Natural killer cell treated with Interleukin-12 subunit alpha and Interleukin-12 subunit beta and Interleukin-15 and Interleukin-18, amount 100 ng/mL, for 72 hours (primary cell): Measurements from ENCODE around the gene DHRS3. TPM values are rescaled to one million over a fixed set of nuclear protein-coding genes. Genes with fewer than 3 reads are reported as not detected.
"Not testable (repeated sequence)": the region's sequence is repeated elsewhere in the genome, so short reads cannot be mapped to it uniquely, and the experiment has no call there.

ENCODE experiments used
- ATAC-seq, 2 donors: fragments of 150-1000 bp; cut with Tn5 transposase in 1 of 2; sonication (Bioruptor Pico), chemical (Tn5 transposase) in 1 of 2; 2 replicates each; pipeline ENCODE4 v1.10.0; 2021
- DNase-seq: peaks from one replicate; pipeline ENCODE4 v3.0.0; 2022; ENCODE audit warnings: low spot score
- H3K27ac Mint-ChIP-seq, 2 donors: 1 replicate in 1 of 2; 2 replicates in 1 of 2; pipeline ENCODE4 v1.8.0; 2022; ENCODE audit warnings: mixed read lengths in 2 of 2, mild to moderate bottlenecking in 1 of 2, moderate library complexity in 1 of 2
- H3K27me3 Mint-ChIP-seq, 2 donors: 1 replicate in 1 of 2; 2 replicates in 1 of 2; pipeline ENCODE4 v1.8.0; 2022; ENCODE audit warnings: mixed read lengths in 2 of 2
- H3K36me3 Mint-ChIP-seq: one replicate; pipeline ENCODE4 v1.8.0; 2022; ENCODE audit warnings: mixed read lengths
- H3K4me1 Mint-ChIP-seq, 2 donors: 1 replicate in 1 of 2; 2 replicates in 1 of 2; pipeline ENCODE4 v1.8.0; 2022; ENCODE audit warnings: low read depth in 2 of 2, mixed read lengths in 2 of 2, mild to moderate bottlenecking in 1 of 2
- H3K4me3 Mint-ChIP-seq: one replicate; pipeline ENCODE4 v1.8.0; 2022; ENCODE audit warnings: mixed read lengths
- H3K9me3 Mint-ChIP-seq: 2 replicates; pipeline ENCODE4 v1.8.0; 2022; ENCODE audit warnings: mixed read lengths
- total RNA-seq, 2 donors: library from RNA; stranded (reverse); gene quantifications; one replicate each; pipeline ENCODE4 v1.2.3, GENCODE V29; 2022

Gene DHRS3
- total RNA-seq, 2 donors from 2014 or later, result 96.6 to 178 TPM

DNA sequence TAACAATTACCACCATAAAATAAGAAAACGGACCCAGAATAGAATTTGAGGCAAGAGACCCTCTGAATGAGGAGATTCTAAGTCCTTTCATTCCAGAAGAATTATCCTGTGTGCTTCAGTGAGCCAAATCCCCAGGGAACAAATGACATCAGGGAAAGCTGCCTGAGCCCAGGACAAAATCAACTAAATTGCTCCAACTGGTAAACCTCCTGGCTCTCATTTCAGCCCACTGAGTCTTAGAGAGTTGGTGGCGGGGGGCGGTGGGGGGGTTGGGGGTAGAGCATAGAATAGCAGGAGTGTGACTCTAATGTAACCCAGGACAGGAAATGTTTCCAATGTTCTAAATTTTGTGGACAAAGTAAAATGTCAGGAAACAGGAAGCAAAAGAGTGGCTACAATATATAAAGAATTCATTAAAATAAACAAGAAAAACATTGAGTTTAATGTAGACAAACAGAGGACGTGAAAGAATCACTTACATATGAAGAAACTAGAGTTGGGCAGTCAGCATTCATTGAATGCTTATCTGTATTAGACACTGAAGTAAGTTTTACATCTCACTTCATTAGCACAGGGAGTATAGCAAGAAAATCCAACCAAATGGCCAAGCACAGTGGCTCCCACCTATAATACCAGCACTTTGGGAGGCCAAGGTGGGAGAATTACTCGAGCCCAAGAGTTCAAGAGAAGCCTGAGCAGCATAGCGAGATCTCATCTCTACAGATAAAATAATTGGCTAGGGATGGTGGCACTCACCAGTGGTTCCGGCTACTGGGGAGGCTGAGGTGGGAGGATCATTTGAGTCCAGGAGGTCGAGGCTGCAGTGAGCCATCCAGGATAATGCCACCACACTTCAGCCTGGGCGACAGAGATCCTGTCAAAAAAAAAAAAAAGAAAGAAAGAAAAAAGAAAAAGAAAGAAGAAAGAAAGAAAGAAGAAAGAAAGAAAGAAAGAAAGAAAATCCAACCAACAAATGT is 75.1 kb downstream of the DHRS3 start:
- H3K4me1 Mint-ChIP-seq, result peaks cover 4 to 7% of the 10 kb centered on the region in 2 donors
- no peak overlapping the region for H3K4me3 Mint-ChIP-seq
- no peaks in the 10 kb centered on the region for H3K36me3 Mint-ChIP-seq
- H3K9me3 Mint-ChIP-seq, result no peaks in the 10 kb centered on the region
- H3K27ac Mint-ChIP-seq, result peak overlapping the region in 1 of 2 donors; percentile 58
- H3K27me3 Mint-ChIP-seq, result no peaks in the 10 kb centered on the region
- DNase-seq (no peak), ATAC-seq (no peak)

DNA sequence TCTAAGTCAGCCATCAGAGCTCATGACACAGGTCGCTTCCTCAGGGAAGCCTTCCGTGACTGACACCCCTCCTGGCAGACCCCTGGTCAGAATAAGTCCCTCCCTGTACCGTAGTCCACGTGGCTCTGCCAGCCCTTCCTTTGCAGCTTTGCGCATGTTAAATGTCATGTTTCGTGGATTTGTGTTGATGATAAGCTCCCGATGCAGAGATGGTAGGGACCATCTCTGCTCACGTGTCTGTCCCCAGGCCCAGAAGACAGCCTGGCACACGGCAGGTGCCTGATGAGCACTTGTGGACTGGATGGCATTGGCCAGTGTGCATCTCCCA is 75.9 kb downstream of the DHRS3 start:
- Mint-ChIP-seq H3K4me3 (no peak overlapping the region), H3K9me3 (peaks cover 3% of the 10 kb centered on the region), H3K36me3 (peaks cover 7% of the 10 kb centered on the region), H3K27ac (peak overlapping the region in 1 of 2 donors; percentile 58), H3K27me3 (no peaks in the 10 kb centered on the region), H3K4me1 (peaks cover 4 to 9% of the 10 kb centered on the region in 2 donors)
- DNase-seq, result no peak
- ATAC-seq, result no peak

DNA sequence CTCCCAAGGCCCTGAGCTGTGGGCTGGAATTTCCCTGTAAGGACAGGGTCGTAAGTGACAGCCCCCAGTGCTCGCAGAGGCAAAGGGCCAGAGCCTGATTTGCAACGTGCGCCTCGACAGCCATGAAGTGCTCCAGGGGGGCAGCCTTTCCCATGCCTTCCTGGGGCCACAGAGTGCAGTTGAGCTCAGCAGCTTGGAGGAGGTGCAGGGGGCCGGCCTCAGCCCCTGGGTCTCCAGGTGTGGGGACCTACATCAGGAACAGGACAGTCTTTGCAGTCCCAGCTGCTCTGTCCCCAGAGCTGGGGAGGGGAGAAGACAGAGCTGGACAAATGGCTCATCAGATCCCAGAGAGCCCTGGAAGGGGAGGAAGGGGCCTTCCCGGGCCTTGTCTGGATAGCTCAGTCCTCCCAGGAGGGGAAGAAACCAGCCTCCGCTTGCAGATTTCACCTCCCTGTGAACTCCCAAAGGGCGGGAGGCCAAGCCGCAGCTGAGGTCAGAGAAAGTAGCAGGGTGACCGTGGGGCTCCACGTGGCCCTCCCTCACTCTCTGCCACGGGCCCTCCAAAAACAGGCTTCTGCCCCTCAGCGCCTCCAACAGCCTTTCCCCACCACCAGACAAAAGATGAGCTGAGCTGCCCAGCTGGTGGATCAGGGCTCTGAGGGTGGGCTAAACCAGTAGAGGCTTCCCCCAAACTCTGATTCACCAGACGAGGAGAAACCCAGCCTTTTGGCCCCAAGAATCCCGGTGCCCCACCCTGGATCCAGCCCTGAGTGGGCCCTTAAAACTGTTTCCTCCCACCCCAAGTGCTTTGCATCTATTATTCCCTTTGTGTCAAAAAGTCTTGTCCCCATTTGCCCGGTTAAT is 76.5 kb downstream of the DHRS3 start:
- peak overlapping the region in 1 of 2 donors; percentile 58 for H3K27ac Mint-ChIP-seq
- H3K4me3 Mint-ChIP-seq, result no peak overlapping the region
- H3K36me3 Mint-ChIP-seq, result peaks cover 10% of the 10 kb centered on the region
- peaks cover 5 to 9% of the 10 kb centered on the region in 2 donors for H3K4me1 Mint-ChIP-seq
- no peak for ATAC-seq
- no peak for DNase-seq
- H3K9me3 Mint-ChIP-seq, result peaks cover 4% of the 10 kb centered on the region
- H3K27me3 Mint-ChIP-seq, result no peaks in the 10 kb centered on the region

DNA sequence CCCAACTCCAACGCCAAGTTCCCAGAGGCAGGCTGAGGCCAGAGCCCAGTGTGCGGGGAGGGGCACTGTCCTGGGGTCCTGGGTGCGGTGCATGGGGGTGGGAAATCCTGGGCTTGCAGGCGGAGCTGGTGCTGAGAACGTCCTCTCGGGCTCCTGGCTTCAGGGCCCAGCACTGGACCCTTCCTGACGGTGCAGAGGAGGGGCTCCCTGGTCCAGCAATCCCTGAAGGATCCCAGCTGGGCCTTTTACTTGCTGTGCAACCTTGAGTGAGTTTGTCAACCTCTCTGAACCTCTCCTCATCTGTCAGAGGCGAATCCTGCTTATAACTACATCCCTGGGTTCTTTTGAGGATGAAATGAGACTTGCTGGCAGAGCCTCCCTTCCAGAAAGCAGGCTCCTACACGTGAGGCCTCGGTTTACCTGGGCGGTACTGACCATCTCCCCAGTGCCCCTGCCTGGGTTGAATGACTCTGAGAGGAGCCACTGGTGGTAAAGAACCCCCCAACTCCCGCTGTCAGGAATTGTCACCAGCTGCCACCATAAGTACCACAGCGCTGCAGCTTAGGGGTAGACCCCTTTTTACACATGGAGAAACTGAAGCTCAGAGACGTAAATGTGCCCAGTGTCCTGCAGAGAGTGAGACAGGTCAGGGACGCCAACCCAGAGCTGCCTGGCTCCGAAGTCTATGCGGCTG is 77.3 kb downstream of the DHRS3 start:
- Mint-ChIP-seq H3K27ac (no peak overlapping the region), H3K9me3 (peaks cover 4% of the 10 kb centered on the region)

DNA sequence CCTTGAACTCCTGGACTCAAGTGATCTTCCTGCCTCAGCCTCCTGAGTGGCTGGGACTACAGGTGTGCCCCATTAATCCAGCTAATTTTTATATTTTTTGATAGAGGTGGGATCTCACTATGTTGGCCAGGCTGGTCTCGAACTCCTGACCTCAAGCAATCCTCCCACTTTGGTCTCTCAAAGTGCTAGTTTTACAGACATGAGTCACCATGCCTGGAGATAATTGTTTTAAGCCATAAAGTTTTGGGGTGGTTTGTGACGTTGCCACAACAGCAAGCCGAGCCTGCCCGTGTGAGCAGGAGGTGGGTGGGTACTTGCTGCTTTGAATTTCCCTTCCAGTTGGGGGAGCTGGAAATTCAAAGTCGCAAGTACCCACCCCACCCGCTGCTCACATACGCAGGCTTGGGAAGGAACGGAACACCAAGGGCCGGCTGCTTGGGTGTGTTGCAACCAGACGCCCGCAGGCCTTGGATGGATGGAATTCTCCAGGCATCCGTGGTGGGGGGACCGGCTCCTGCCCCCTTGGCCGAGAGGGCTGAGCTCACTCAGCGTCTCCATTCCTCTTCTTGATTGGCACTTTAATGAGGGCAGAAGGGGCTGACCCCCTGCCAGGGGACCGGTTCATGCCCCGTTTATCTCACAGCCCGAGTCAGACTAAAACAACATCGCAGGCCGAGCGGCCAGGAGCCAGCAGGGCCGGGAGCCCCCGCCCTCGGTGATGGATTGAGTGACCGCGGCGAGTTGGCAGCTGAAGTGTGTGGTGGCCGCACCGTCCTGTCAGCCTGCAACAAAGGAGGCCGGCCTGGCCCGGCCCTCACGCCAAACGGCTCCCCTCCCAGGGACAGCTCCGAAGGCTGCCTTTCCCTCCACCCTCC is 78.1 kb downstream of the DHRS3 start:
- Mint-ChIP-seq H3K27ac (no peak overlapping the region), H3K27me3 (no peaks in the 10 kb centered on the region), H3K4me3 (no peak overlapping the region), H3K4me1 (peaks cover 7 to 10% of the 10 kb centered on the region in 2 donors), H3K9me3 (peaks cover 4% of the 10 kb centered on the region), H3K36me3 (peaks cover 22% of the 10 kb centered on the region)
- ATAC-seq (no peak), DNase-seq (no peak)

More for the DNA sequence above, 77.3 kb downstream of the DHRS3 start:
- DNase-seq, result no peak
- Mint-ChIP-seq H3K4me1 (peaks cover 7 to 10% of the 10 kb centered on the region in 2 donors), H3K27me3 (no peaks in the 10 kb centered on the region), H3K4me3 (no peak overlapping the region), H3K36me3 (peaks cover 17% of the 10 kb centered on the region)
- ATAC-seq, result no peak

DNA sequence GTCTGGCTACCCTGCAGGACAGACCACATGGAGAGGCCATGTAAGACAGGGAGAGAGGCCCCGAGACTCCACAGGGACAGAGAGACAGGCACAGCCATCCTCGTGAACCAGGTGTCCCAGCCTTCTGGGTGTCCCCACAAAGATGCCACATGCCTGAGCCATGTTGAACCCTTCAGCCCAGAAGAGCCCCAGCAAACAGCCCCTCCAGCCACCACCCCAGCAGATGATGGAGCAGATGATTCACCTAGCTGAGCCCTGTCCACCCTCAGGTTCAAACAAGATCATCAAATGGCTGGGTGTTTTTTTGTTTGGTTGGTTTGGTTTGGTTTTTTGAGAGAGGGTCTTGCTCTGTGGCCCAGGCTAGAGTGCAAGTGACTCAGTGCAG is 78.7 kb downstream of the DHRS3 start:
- H3K4me1 Mint-ChIP-seq, result peaks cover 7% of the 10 kb centered on the region in 2 donors
- peaks cover 22% of the 10 kb centered on the region for H3K36me3 Mint-ChIP-seq
- ATAC-seq (no peak), DNase-seq (no peak)
- peaks cover 4% of the 10 kb centered on the region for H3K9me3 Mint-ChIP-seq
- H3K27ac Mint-ChIP-seq, result no peak overlapping the region
- no peaks in the 10 kb centered on the region for H3K27me3 Mint-ChIP-seq
- no peak overlapping the region for H3K4me3 Mint-ChIP-seq

DNA sequence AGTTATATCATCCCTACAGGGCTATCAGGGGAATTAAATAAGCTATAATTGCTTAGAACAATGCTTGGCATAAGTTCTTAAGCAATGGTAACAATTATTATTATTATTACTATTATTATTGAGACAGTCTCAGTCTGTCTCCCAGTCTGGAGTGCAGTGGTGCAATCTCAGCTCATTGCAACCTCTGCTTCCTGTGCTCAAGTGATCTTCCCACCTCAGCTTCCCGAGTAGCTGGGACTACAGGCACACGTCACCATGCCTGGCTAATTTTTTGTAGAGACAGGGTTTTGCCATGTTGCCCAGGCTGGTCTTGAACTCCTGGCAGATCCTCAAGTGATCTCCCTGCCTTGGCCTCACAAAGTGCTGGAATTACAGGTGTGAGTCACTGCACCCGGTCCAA is 79.5 kb downstream of the DHRS3 start:
- H3K27ac Mint-ChIP-seq, H3K9me3 Mint-ChIP-seq, H3K4me1 Mint-ChIP-seq, DNase-seq, ATAC-seq, H3K27me3 Mint-ChIP-seq, H3K4me3 Mint-ChIP-seq: not testable (repeated sequence)
- H3K36me3 Mint-ChIP-seq, result peaks cover 22% of the 10 kb centered on the region

DNA sequence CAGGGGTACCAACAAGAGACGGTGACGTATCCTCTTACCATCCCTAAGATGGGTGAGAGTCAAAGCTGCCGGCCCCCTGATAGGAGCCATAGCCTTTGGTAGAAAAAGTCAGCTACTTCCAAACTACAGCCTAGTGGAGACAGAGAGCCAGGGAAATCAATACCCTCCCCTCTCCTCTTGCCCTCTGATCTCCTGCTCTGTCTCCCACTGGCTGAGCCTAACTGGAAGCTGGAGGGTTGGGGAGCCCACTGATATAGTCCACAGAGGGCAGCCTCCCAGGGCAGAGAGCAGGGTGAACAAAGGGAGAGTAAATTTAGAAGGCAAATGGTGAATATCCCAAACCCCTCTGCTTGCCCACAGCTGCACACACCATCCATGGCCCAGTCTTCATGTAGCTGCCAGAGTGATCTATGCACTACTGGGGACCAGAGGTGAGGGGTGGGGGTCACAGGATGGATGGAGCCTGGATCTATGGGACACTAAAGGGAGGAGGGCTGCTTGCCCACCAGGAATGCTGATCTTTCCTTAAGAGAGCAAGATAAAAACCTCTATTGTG is 80.0 kb downstream of the DHRS3 start:
- peaks cover 4% of the 10 kb centered on the region for H3K9me3 Mint-ChIP-seq
- peak overlapping the region in 1 of 2 donors; percentile 51 for H3K27ac Mint-ChIP-seq
- H3K4me3 Mint-ChIP-seq, result no peak overlapping the region
- peaks cover 6 to 10% of the 10 kb centered on the region in 2 donors for H3K4me1 Mint-ChIP-seq
- ATAC-seq (no peak), DNase-seq (no peak)
- H3K27me3 Mint-ChIP-seq, result no peaks in the 10 kb centered on the region
- peaks cover 22% of the 10 kb centered on the region for H3K36me3 Mint-ChIP-seq

DNA sequence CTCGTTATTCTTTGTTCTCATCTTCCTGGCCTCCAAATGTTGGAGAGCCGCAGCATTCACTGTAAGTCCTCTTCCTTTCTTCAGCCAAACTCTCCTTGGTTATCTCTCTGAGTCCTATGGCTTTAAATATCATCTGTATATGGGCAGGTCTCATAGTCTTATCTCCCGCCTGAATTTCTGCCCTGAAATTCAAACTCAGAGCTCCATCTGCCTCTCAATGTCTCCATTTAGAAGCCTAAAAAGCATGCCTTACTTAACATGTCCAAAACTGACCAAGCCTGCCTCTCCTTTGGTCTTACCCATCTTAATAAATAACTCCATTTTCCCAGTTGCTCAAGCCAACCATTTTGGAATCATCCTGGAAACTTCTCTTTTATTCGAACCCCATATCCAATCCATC is 80.7 kb downstream of the DHRS3 start:
- DNase-seq (no peak), ATAC-seq (no peak)
- Mint-ChIP-seq H3K36me3 (peaks cover 22% of the 10 kb centered on the region), H3K27me3 (no peaks in the 10 kb centered on the region), H3K4me3 (no peak overlapping the region), H3K4me1 (peaks cover 6 to 9% of the 10 kb centered on the region in 2 donors), H3K27ac (peak overlapping the region in 1 of 2 donors; percentile 51), H3K9me3 (peaks cover 4% of the 10 kb centered on the region)

DNA sequence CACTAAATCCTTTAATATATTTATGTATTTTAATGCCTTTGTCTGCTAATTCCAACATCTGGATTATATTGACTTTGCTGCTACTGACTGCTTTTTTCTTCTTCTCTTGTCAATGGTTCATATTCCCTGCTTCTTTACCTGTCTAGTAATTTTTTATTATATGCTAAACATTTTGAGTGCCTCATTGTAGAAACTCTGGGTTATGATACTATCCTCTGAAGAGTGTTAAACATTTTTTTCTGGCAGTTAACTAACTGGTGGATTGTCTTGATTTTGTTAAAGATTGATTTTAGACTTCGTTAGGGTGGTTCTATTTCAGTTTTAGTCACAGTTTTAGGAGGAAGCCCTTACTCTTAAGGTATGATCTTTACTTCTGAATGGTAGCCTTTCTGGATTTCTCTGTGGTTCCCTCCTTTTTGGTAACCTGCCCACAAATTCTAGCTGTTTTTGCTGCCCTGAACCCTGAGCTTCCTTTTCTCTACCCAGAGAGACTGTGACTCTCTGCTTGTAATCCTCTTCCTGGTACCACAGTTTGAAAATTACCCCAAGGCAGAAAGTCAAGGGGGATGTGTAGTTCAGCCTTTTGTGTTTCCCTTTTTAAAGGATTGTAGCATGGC is 81.9 kb downstream of the DHRS3 start:
- H3K27ac Mint-ChIP-seq, result no peak overlapping the region
- peaks cover 5 to 6% of the 10 kb centered on the region in 2 donors for H3K4me1 Mint-ChIP-seq
- H3K4me3 Mint-ChIP-seq, result peak overlapping the region; percentile 19
- ATAC-seq (no peak), DNase-seq (no peak)
- no peaks in the 10 kb centered on the region for H3K27me3 Mint-ChIP-seq
- H3K36me3 Mint-ChIP-seq, result peaks cover 22% of the 10 kb centered on the region
- peaks cover 4% of the 10 kb centered on the region for H3K9me3 Mint-ChIP-seq

DNA sequence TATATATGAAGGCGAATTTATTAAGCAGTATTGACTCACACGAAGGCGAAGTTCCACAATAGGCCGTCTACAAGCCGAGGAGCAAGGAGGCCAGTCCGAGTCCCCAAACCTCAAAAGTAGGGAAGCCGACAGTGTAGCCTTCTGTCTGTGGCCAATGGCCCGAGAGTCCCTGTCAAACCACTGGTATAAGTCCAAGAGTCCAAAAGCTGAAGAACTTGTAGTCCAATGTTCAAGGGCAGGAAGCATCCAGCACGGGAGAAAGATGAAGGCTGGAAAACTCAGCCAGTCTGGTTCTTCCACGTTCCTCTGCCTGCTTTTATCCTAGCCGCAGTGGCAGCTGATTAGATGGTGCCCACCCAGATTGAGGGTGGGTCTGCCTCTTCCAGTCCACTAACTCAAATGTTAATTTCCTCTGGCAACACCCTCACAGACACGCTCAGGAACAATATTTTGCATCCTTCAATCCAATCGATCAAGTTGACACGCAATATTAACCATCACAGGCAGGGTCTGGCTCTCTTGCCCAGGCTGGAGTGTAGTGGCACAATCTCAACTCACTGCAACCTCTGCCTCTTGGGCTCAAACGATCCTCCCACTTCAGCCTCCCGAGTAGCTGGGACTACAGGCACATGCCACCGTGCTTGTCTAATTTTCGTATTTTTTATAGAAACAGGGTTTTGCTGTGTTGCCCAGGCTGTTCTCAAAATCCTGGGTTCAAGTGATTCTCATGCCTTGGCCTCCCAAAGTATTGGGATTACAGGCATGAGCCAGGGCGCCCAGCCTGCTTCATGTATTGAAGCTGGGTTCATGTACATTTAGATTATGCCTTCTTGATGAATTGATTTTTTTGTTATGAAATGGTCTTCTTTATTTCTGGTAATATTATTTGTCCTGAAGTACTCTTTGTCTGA is 85.3 kb downstream of the DHRS3 start:
- Mint-ChIP-seq H3K4me1 (peaks cover 5 to 6% of the 10 kb centered on the region in 2 donors), H3K27me3 (no peaks in the 10 kb centered on the region)

More for the DNA sequence above, 85.3 kb downstream of the DHRS3 start:
- Mint-ChIP-seq H3K4me3 (no peak overlapping the region), H3K36me3 (peaks cover 21% of the 10 kb centered on the region), H3K9me3 (peaks cover 4% of the 10 kb centered on the region), H3K27ac (peak overlapping the region in 1 of 2 donors; percentile 63)
- DNase-seq (no peak), ATAC-seq (no peak)
